ENCODE measurements around the gene FARSB.

Gene FARSB

GRCh38 chr2:222656526-222657446, 894 bp upstream of the FARSB start:
- no peak for DNase-seq

- no peak for DNase-seq
These were observed 2.6 kb downstream of the FARSB start for GRCh38 chr2:222653280-222653679.

- DNase-seq = no peak
These were observed 3.2 kb downstream of the FARSB start for GRCh38 chr2:222652491-222653255.

- DNase-seq = no peak
These were observed 4.0 kb downstream of the FARSB start for GRCh38 chr2:222651718-222652418.

GRCh38 chr2:222649801-222650200, 6.1 kb downstream of the FARSB start:
- DNase-seq = no peak

GRCh38 chr2:222646008-222646407, 9.9 kb downstream of the FARSB start:
- no peak for DNase-seq

- no peak for DNase-seq
These were observed 12.8 kb downstream of the FARSB start for GRCh38 chr2:222643134-222643533.

GRCh38 chr2:222641336-222641735, 14.6 kb downstream of the FARSB start:
- no peak for DNase-seq

- no peak for DNase-seq
These were observed 18.8 kb downstream of the FARSB start for GRCh38 chr2:222637067-222637466.

- DNase-seq = no peak
These were observed 20.6 kb downstream of the FARSB start for GRCh38 chr2:222635295-222635694.

- DNase-seq = no peak
These were observed 28.1 kb downstream of the FARSB start for GRCh38 chr2:222627764-222628163.

GRCh38 chr2:222623756-222624309, 32.1 kb downstream of the FARSB start:
- no peak for DNase-seq

GRCh38 chr2:222622910-222623309, 33.0 kb downstream of the FARSB start:
- DNase-seq = no peak

- DNase-seq = no peak
These were observed 34.0 kb downstream of the FARSB start for GRCh38 chr2:222621893-222622292.

GRCh38 chr2:222615320-222615719, 40.6 kb downstream of the FARSB start:
- no peak for DNase-seq

GRCh38 chr2:222613715-222614331, 42.1 kb downstream of the FARSB start:
- DNase-seq = no peak

GRCh38 chr2:222611684-222612083, 44.2 kb downstream of the FARSB start:
- DNase-seq = no peak

GRCh38 chr2:222610746-222611145, 45.1 kb downstream of the FARSB start:
- no peak for DNase-seq

GRCh38 chr2:222609381-222609780, 46.5 kb downstream of the FARSB start:
- no peak for DNase-seq

GRCh38 chr2:222608081-222608480, 47.8 kb downstream of the FARSB start:
- no peak for DNase-seq

GRCh38 chr2:222606306-222606705, 49.6 kb downstream of the FARSB start:
- no peak for DNase-seq

- no peak for DNase-seq
These were observed 51.0 kb downstream of the FARSB start for GRCh38 chr2:222604749-222605515.
